GM23248 (cell line): ENCODE results near the gene KAZN.

Experiments used
- EZH2 ChIP-seq: fragments of 200-600 bp; sonication (generic); IDR thresholded peaks from 2 replicates; pipeline ENCODE4 v1.6.1; 2018; ENCODE audit warnings: antibody characterized with exemption, mild to moderate bottlenecking; ENCODE audit not compliant: insufficient read depth, poor library complexity, severe bottlenecking
- EZH2phosphoT487 ChIP-seq: fragments of 200-600 bp; sonication (generic); IDR thresholded peaks from 2 replicates; pipeline ENCODE4 v1.6.1; 2018; ENCODE audit warnings: antibody characterized with exemption, moderate library complexity, mild to moderate bottlenecking, low read depth; ENCODE audit not compliant: insufficient read depth

GRCh38 chr1:14909920-14910460 is 311.5 kb downstream of the KAZN start:
- TF ChIP-seq EZH2 (no peak), EZH2phosphoT487 (no peak)
